ENCODE data around the gene ING3.

DNA sequence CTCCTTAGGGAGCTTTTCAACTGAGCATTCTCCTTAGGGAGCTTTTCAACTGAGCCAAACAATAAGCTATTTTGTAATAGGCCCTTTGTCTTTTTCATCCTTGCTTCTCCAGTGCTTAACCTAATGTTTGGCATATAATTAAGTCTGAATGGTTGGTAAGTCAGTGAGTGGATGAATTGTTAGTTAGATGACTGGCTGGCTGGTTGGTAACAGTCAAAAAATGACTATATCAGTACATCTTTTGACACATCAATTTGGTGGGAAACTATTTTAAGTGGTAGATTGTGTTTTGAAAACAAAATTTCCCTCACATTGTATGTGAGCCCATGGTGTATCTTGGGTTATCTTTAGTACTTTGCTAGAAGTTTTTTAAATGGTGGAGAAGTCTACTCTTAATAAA is 16.4 kb downstream of the ING3 start:
- TF ChIP-seq, protein P1, sequence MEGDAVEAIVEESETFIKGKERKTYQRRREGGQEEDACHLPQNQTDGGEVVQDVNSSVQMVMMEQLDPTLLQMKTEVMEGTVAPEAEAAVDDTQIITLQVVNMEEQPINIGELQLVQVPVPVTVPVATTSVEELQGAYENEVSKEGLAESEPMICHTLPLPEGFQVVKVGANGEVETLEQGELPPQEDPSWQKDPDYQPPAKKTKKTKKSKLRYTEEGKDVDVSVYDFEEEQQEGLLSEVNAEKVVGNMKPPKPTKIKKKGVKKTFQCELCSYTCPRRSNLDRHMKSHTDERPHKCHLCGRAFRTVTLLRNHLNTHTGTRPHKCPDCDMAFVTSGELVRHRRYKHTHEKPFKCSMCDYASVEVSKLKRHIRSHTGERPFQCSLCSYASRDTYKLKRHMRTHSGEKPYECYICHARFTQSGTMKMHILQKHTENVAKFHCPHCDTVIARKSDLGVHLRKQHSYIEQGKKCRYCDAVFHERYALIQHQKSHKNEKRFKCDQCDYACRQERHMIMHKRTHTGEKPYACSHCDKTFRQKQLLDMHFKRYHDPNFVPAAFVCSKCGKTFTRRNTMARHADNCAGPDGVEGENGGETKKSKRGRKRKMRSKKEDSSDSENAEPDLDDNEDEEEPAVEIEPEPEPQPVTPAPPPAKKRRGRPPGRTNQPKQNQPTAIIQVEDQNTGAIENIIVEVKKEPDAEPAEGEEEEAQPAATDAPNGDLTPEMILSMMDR (IDR thresholded peaks at IDR 0.05; ENCODE audit: insufficient read depth, low read length), result no peak
- TF ChIP-seq, protein P2, sequence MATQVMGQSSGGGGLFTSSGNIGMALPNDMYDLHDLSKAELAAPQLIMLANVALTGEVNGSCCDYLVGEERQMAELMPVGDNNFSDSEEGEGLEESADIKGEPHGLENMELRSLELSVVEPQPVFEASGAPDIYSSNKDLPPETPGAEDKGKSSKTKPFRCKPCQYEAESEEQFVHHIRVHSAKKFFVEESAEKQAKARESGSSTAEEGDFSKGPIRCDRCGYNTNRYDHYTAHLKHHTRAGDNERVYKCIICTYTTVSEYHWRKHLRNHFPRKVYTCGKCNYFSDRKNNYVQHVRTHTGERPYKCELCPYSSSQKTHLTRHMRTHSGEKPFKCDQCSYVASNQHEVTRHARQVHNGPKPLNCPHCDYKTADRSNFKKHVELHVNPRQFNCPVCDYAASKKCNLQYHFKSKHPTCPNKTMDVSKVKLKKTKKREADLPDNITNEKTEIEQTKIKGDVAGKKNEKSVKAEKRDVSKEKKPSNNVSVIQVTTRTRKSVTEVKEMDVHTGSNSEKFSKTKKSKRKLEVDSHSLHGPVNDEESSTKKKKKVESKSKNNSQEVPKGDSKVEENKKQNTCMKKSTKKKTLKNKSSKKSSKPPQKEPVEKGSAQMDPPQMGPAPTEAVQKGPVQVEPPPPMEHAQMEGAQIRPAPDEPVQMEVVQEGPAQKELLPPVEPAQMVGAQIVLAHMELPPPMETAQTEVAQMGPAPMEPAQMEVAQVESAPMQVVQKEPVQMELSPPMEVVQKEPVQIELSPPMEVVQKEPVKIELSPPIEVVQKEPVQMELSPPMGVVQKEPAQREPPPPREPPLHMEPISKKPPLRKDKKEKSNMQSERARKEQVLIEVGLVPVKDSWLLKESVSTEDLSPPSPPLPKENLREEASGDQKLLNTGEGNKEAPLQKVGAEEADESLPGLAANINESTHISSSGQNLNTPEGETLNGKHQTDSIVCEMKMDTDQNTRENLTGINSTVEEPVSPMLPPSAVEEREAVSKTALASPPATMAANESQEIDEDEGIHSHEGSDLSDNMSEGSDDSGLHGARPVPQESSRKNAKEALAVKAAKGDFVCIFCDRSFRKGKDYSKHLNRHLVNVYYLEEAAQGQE (IDR thresholded peaks at IDR 0.05; ENCODE audit: insufficient replicate concordance, low read depth), result no peak
- TF ChIP-seq POLR2AphosphoS5 (IDR thresholded peaks at IDR 0.05; ENCODE audit: low read depth) (no peak), GABPA (IDR thresholded peaks at IDR 0.05; ENCODE audit: low read depth) (no peak), SPI1 (IDR thresholded peaks at IDR 0.05; ENCODE audit: borderline replicate concordance, low read depth) (no peak)
